Activated gamma-delta T cell treated with Interleukin-2 at 50 U/mL for 16 hours (primary cell): Measurements from ENCODE around the gene PEX14.
"Not testable (repeated sequence)": the region's sequence is repeated elsewhere in the genome, so short reads cannot be mapped to it uniquely, and the experiment has no call there.

Experiments
- DNase-seq: peaks from one replicate; pipeline ENCODE4 v3.0.0-alpha.2; 2020

The PEX14 gene

DNA sequence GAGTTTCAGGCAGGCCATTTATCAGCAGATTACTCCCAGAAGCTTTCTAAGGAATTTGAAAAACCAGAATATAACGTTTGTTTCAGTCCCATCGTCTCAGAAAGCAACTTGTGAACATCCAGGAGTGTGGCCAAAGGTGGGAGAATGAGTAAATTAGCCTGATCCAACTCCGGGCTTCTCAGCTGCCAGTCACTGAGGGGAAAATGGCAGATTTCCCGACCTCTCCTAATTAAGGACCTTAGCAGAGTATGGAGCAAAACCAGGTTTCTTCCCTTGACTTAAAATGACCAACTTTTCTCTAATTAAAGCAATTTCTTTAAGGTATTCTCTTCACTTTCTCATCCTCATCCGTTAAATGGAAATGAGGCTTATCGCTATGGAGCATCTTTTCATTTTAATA is 23.9 kb upstream of the PEX14 start:
- no peak for DNase-seq

DNA sequence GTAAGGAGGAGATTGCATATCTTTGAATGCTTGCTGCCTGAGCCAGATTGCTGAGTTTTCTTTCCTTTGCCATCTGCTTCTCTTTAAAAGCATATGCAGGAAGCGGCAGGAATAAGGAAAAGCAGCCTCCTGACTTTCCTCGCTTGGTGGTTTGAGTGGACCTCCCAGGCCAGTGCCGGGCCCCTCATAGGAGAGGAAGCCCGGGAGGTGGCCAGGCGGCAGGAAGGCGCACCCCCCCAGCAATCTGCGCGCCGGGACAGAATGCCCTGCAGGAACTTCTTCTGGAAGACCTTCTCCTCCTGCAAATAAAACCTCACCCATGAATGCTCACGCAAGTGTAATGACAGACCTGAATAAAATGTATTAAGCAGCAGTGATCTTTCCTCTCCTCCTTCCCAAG is 23.5 kb upstream of the PEX14 start:
- no peak for DNase-seq

DNA sequence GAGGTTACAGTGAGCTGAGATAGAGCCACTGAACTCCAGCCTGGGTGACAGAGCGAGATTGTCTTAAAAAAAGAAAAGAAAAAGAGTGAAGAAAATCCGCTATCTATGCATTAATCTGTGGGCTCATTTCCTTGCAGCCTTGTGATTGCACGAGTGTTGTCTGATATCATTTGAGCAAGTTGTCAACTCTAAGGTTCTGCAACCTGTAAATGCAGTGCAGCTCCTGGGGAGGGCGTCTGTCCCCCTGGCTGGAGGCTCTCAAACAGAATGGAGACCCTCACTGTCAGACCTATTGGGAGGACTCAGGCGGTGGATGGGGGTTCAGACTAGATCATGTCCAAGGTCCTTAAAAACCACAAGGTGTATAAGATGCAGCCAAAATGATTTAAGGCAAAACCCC is 18.7 kb upstream of the PEX14 start:
- DNase-seq = no peak

DNA sequence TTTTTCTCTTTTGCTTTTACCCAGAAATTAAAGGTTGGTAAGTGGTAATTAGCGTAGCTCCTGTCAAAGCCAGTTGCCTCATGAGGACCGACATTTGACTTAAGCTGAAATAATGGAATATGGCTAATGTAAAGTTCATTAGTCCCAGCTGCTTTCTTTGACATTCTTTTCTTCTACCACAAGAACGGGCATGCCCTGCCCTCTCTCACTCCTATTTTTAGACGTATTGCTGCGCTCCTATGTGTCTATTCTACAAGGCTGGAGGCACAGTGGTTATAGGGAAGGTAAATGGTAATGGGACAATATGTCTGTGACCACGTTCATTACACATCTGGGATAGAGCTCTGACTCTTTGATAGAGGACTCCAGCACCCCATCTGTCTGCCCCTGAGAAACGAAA is 18.1 kb upstream of the PEX14 start:
- DNase-seq = no peak

DNA sequence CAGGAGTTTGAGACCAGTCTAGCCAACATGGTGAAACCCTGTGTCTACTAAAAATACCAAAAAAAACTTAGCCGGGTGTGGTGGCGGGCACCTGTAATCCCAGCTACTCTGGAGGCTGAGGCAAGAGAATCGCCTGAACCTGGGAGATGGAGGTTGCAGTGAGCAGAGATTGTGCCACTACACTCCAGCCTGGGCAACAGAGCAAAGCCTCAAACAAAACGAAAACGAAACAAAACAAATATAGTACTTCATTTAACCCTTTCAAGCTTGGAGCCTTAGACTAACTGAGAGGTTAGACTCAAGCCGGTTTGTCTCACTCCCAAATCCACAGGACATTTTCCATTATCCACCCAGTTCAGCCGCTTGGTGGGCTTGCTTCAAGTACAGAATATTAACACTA is 17.3 kb upstream of the PEX14 start:
- DNase-seq = not testable (repeated sequence)

DNA sequence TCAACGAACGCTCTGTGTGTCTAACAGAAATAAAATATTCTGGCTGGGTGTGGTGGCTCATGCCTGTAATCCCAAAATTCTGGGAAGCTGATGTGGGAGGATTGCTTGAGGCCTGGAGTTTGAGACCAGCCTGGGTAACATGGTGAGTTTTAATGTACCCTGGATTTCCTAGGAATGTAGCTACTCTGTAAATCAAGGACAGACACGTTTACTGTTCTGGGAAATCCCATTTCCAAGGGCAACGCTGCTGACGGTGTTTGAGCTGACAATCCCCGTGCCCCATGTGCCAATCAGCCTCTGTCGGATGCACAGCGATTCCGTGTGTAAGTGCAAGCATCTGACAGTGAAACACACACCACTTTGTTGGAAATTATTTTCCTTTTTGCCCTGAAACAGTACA is 16.9 kb upstream of the PEX14 start:
- DNase-seq = no peak

DNA sequence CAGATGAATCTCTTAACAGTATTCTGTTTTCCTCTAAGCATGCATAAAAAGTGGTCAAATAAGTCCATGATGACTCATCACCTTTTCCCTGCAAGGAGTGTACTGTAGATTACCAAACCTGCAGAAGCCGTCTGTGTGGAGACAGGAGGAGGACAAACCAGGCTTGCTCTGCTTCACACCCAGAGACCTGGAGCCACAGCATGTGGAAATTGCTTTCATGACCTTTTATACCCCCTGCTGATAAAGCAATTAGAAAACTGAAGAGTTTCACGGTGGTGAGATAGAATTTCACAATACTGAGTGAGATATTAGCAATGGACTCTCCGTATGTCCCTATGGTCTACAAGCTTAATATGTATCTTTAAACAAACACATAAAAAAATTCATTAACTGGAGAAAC is 15.6 kb upstream of the PEX14 start:
- DNase-seq = no peak

DNA sequence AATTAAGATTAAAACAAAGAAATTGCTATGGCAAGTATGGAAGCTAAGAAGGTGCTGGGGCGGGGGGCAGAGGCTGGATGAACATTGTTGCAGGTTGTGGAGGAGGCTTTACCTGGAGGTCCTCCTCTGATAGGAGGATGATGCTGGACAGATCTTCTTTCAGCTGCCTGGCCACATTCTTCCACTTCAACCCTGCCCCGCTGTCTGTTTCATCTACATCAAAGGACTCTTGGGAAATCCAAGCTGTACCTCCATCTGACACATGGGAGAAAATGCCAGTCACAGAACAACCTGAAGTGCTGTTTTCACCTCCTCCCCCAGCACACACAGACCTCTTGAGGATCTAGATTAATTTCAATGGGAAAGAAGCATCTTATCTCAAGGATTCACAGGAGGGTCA is 7.7 kb upstream of the PEX14 start:
- DNase-seq = no peak

DNA sequence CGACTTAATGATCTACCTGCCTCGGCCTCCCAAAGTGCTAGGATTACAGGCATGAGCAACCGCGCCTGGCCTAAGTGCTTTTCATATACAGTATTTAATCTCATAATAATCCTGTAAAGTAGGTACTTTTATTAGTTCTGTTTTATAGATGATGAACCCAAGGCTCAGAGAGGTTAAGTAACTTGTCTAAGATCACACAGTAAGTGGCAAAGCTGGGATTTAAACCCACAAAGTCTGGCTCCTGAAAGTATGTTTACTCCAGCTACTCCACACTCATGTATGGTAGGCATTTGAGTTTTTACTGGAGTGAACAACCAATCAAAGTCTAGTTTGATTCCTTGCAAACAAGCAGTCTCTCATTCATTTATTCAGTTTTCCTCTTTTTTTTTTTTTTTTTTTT is 4.7 kb upstream of the PEX14 start:
- no peak for DNase-seq

DNA sequence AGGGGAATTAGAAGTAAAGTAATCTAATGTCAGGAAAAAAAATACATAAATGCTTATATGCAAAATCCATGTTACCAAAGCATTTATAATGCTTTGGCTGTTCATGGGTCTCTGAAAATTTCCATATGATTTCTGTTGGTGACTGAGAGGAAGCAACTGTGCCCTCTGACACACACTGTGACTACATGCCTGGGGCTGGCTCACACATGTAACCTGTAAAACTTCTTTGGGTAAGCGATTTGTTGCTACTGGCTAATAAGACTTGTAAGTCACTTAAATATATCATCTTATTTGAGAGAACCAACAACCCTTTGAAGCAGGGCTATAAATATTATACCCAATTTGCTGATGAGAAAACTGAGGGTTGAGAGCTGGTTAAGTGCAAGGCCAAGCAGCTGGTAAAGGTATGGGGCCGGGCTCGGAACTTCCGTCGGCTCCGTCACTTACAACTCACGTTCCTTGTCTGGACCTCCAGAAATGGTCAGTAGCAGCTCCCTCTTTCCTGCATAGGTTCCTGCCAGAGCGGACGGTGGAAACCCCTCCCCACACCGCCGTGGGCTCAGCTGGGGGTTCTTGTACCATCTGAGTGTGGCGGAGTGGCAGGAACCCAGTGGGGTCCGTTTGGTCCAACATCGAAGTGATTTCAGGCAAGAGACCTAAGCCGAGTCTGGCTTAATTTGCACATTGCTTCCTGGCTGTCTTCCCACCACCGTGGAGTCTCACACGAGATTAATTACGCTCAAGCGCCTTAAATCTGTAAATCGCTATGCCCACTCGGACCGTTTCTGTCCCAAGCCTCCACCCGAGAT is 3.1 kb upstream of the PEX14 start:
- DNase-seq = no peak

DNA sequence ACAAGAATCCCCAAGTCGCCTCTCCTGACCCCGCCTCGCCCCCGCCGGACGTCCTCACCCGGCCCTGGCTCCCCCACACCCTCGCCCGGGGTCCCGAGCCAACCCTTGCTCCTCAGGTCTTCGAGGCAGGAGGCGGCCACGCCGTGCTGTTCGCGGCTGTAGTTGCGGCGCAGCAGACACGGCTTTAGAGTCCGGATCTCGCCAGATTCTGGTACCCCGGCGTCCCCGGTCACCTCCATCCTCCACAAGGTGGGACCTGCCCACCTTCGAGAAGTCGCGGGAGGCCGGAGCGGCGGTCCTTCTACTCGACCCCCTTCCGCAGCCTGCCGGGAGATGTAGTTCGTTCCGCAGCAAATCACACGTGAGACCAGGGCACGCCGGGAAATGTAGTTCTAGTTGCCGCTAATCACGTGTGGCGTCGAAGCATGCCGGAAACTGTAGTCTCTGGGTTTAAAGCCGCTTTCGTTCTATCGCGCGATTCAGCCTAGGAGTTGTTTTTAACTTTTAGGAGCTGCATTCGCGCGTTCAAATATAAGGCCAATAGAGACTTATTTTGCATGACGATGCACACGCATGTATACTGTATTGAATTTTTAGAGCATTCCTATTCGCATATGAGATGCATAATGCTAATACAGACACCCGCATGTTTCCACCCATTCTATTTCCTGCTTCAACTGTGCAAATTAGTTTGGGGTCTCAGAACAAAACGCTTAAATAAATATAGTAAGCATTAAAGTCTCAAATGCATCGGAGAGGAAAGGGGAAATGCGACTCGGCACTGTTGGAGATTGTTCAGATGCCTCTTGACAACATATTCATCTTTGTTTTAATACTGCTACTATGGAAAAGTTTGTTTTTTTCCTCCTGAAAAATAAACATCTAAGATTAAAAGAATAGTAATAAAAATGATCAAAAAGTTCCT is 2.3 kb upstream of the PEX14 start, which contains the start of gene DFFA:
TSS of gene DFFA (minus strand) at position 310 of the 925 bp plus-strand sequence. CDS start at position 239, 71 bp downstream.
- peak; percentile 91 for DNase-seq

DNA sequence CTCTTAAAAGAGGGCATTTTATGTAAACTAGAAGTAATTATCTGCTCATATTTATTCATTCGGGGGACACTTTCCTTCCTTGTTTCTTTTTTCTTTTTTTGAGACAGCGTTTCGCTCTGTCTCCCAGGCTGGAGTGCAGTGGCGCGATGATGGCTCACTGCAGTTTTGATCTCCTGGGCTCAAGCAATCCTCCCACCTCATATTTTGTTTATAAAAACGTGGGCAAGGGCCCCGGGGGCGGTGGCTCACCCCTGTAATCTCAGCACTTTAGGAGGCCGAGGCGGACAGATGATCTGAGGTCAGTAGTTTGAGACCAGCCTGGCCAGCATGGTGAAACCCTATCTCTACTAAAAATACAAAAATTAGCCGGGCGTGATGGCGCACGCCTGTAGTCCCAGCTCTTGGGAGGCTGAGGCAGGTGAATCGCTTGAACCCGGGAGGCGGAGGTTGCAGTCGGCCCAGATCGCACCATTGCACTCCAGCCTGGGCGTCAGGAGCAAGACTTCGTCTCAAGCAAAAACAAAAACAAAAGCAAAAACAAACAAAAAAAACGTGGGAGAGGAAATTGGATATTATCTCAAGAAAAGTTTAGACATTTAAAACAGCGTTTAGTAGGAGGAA is 1.5 kb upstream of the PEX14 start:
- DNase-seq = no peak

DNA sequence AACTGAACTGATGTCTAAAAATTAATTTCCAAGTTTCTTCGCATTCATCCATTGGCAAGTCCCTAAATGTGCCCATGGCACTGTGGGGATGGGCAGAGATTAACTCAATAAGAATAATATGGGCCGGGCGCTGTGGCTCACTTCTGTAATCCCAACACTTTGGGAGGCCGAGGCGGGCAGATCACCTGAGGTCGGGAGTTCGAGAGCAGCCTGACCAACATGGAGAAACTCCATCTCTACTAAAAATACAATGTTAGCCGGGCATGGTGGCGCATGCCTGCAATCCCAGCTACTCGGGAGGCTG is 489 bp upstream of the PEX14 start:
- not testable (repeated sequence) for DNase-seq

DNA sequence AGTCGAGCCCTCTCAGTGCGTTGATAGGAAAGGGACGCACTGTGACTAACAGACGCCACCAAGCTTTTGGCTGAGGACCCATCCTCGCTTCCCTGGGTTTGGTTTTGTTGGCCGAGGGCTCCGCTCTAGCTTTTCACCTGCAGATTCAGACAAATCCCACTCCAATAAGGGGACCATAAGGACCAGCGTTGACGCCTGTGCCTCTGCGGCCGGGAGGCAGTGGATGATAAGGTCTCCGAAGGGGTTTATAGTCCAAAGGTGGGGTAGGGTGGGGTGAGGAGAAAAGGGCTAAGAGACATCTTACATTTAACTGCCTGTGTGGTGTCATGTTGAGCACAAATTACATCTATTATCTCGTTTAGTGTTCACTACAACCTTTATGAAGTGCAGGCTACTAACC is 760 bp downstream of the PEX14 start:
- DNase-seq = no peak

DNA sequence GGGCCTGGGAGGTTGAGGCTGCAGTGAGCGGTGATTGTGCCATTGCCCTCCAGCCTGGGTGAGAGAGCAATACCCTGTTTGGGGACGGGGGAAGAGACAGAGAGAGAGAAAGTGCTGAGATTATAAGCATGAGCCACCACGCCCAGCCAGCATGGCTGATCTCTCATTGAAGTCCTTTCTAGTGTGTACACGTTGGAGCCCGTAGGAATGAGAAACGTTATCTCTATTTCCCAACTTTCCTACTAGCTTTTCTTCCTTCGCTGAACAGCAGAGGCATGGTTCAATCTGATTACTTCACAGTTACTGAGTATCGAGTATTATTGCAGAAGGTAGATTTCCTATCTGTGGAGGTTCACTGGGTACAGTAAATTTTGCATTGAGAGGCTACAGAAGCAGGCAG is 4.5 kb downstream of the PEX14 start:
- DNase-seq = no peak

DNA sequence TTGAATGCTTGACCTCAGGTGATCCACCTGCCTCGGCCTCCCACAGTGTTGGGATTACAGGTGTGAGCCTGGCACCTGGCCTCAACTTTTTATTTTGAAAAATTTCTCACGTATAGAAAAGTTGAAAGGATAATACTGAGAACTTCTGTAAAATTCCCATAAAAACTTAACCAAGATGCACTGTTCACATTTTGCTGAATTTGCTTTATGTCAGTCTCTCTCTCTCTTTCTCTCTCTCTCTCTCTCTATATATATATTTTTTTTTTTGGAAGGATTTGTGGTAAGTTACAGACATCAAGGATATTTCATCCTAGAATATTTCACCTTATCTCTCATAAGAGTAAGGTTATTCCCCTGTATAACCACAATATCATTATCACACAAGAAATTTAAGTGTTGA is 5.9 kb downstream of the PEX14 start:
- no peak for DNase-seq

DNA sequence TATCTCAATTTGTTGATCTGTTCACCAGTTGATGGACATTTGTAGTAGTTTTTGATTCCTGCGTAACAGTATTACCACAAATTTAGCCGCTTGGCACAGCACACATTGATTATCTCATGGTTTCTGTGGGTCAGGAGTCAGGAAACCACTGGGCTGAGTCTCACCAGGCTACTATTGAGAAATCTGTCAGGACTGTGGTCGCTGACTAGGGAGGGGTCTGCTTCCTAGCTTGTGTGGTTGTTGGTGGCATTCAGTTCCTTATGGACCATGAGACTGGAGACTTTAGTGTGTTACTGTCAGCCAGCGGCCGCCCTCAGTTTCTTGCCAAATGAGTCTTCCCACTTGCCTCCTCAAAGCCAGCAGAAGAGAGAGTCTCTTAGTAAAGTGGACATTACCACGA is 9.8 kb downstream of the PEX14 start:
- DNase-seq = no peak

DNA sequence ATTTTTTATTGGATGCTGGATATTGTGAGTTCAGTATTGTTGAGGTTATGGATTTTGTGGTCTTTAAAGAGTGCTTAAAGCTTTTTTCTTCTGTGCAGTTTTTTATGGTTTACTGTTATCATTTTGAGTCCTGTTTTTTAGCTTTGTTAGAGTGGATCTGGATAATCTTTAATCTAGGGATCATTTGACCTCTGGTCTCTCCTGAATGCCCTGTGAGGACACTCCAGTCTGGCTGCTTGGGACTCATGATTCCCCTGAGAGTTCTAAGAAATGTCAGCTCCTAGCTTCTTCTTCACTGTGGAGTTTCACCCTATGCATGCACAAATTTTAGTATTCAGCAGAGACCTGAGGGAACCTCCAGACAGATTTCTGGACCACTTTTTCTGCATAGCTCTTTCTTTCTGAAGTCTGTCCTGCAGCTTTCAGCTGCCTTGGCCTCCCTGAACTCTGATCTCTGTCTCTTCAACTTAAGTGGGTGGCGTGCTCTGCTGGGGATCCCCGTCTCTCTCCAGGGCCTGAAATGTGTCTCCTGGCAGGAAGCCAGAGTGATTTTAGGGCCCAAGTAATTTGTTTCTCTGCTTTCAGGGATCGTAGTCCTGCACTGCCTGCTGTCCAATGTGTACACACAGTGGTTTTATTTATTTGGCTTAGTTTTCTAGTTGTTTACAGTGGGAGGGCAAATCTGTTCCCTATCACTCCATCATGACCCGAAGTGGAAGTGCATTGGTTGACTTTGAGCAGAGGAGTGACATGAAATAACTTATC is 14.7 kb downstream of the PEX14 start:
- no peak for DNase-seq

DNA sequence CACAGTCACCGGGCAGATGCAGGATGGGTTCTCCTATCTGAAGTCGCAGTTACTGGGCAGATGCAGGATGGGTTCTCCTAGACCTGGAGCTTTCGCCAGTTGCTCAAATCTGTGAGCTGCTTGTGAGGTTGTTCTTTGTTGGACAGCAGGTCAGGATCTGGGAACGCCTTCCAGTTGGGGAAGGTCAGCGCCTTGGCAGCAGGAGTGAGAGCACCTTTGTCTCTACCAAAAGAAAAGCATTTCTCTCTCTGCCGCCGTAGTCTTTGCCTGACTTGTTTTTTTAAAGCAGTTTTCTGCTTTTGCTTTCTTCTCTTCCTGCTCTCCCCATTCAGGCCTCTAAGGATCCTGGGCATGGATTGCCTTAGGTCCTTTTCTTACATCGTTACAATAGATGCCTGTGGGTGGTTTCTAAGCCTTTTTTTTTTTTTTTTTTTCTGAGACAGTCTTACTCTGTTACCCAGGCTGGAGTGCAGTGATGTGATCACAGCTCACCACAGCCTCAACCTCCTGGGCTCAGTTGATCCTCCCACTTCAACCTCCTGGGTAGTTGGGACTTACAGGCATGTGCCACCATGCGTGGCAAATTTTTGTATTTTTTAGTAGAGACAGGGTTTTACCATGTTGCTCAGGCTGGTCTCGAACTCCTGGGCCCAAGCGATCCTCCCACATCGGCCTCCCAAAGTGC is 15.7 kb downstream of the PEX14 start:
- no peak for DNase-seq

DNA sequence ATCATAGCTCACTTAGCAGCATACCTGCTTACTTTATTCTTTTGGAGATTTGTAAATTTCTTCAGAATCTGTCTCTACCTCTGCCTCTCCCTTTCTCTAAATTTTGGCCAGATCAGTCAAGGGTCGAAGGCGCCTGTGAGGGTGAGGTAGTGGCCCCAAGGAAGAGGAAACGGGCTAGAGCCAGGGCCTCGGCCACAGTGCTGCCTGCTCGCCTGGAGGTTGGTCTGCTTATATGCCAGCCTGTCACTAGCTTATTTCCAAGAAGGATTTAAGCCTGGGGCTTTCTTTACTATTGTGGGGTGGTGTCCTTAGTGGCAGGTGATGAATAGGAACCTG is 19.6 kb downstream of the PEX14 start:
- no peak for DNase-seq

DNA sequence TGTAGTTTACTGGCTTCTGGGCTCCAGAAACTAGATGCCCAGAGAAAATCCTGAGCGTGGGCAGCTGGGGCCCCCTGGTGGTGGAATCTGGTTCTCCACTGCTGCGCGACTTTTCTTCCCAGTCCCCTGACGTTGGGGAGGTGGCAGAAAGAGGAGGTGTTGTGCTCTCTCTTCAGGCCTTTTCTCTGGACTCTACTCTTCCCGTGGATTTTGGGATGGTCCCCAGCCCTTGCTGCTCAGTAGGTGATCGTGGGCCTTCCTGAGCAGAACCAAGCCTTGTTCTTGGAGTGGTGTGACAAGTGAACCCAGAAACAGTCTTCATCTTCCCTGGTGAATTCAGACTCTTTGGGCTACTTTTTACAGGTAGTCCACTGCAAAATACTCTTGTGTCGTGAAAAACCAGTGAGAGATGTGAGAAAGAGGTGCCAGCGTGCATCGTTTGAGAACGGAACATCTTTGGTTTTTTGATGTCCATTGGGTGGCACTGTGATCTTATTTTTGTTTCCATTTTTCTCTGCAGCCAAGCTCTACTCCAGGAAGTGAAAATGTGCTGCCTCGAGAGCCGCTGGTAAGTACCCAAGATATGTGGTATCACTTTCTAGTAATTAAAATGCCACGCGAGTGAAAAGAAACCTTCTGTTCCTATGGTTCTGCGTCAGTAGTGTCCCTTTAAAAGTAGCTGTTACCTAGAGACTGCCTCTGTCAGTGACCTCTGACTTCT is 20.2 kb downstream of the PEX14 start:
- peak; percentile 79 for DNase-seq

DNA sequence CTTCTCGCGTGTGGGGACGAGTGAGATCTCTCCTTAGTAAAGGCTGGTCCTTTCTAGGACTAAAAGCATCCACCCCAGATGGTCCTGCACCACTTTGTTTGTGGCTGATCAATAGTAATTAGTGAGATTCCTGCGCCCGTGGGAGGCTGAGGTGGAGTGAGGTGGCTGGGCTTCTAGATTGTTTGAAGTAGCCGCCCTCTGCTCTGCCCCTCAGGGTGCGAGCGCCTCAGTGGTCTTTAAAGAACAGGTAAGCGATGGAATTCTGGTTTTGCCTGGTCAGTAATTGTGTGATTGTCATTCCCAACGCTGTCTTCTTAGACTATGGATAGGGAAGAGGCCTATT is 20.7 kb downstream of the PEX14 start:
- no peak for DNase-seq
